ENCODE measurements around the gene BEND4. TPM values are rescaled to one million over a fixed set of nuclear protein-coding genes. Genes with fewer than 3 reads are reported as not detected.
A peak's percentile ranks its signal among the peaks of the same experiment; 100 is the strongest.

BEND4 gene
- total RNA-seq (under 1 TPM in 4 of 9 donors, not detected in 5; 0.02 to 0.28 (median 0.06) TPM), polyA plus RNA-seq (under 1 TPM in 1 of 2 donors, not detected in 1; 0.01 TPM)
- long read RNA-seq, donor 1: 0 reads
- long read RNA-seq, donor 2: 0 reads
- long read RNA-seq, donor 3: 0 reads

- DNase-seq (no peak), ATAC-seq (no peak)
- H3K9me3 ChIP-seq: no peaks in the 10 kb centered on the region
- peaks cover 0 to 24% (median 8%) of the 10 kb centered on the region in 12 donors for H3K4me1 ChIP-seq
- H3K36me3 ChIP-seq: no peaks in the 10 kb centered on the region
- peak within 1 kb of the TSS; percentile 27 to 56 (median 46) for H3K4me3 ChIP-seq
- peaks cover 26 to 73% (median 42%) of the 10 kb centered on the region in 9 donors for H3K27me3 ChIP-seq
- 10 to 12% (median 11%) methylated on average over 48 to 49 of the region's 49 CpGs for WGBS, 4 donors
- TF ChIP-seq CTCF (IDR thresholded peaks at IDR 0.05): no peak
- no peak for TF ChIP-seq POLR2A (IDR thresholded peaks at IDR 0.05)
- no peak within 1 kb of the TSS for H3K27ac ChIP-seq
- intact Hi-C loops (cut with DNase I): no loop called here
Measured at GRCh38 chr4:42152507-42153504, at the start of gene BEND4. BEND4 (minus strand) TSS chr4:42152655; CDS start chr4:42152143, 512 bp downstream.

GRCh38 chr4:42197341-42197740, 44.9 kb upstream of the BEND4 start:
- H3K27ac ChIP-seq: no peak overlapping the region
- ATAC-seq: no peak
- no peak for DNase-seq
- H3K27me3 ChIP-seq: no peaks in the 10 kb centered on the region
- no peak overlapping the region for H3K4me3 ChIP-seq
- TF ChIP-seq POLR2A (IDR thresholded peaks at IDR 0.05) (no peak), CTCF (IDR thresholded peaks at IDR 0.05) (no peak)
- 64 to 74% (median 67%) methylated on average over 5 of the region's 5 CpGs for WGBS, 4 donors
- H3K4me1 ChIP-seq: no peaks in the 10 kb centered on the region
- H3K36me3 ChIP-seq: no peaks in the 10 kb centered on the region
- no peaks in the 10 kb centered on the region for H3K9me3 ChIP-seq
- intact Hi-C loops (cut with DNase I): no loop called here

- ATAC-seq: no peak
- 52 to 67% (median 62%) methylated on average over 2 of the region's 2 CpGs for WGBS, 4 donors
Measured at GRCh38 chr4:42172921-42173320, 20.5 kb upstream of the BEND4 start.

More at GRCh38 chr4:42172921-42173320, 20.5 kb upstream of the BEND4 start:
- peaks cover 0 to 9% (median 0%) of the 10 kb centered on the region in 9 donors for H3K27me3 ChIP-seq
- H3K9me3 ChIP-seq: peaks cover 0 to 14% (median 0%) of the 10 kb centered on the region in 12 donors
- H3K4me3 ChIP-seq: no peak overlapping the region
- H3K4me1 ChIP-seq: no peaks in the 10 kb centered on the region
- intact Hi-C loops (cut with DNase I): no loop called here
- no peaks in the 10 kb centered on the region for H3K36me3 ChIP-seq
- H3K27ac ChIP-seq: no peak overlapping the region
- TF ChIP-seq CTCF (IDR thresholded peaks at IDR 0.05) (no peak), POLR2A (IDR thresholded peaks at IDR 0.05) (no peak)
- DNase-seq: no peak

Measured in heart left ventricle (tissue), 16 donors.